Measurements from ENCODE around the gene DBI. TPM values are rescaled to one million over a fixed set of nuclear protein-coding genes. Genes with fewer than 3 reads are reported as not detected.

The DBI gene
- total and polyA plus RNA-seq, 2 experiments from 2014 or later: 171 to 873 TPM

- H3K4me2 ChIP-seq: no peak overlapping the region
- TF ChIP-seq ETS1 (IDR thresholded peaks at IDR 0.05) (no peak), REST (IDR thresholded peaks at IDR 0.05; ENCODE audit: unreplicated experiment) (no peak), STAT1 (IDR thresholded peaks at IDR 0.05; ENCODE audit: unreplicated experiment) (no peak), CTCF (conservative IDR thresholded peaks at IDR 0.05; ENCODE audit: low read depth in 2 of 2) (no peak), POLR2AphosphoS5 (IDR thresholded peaks at IDR 0.05; ENCODE audit: low read depth) (no peak), ZNF462 (CRISPR knock-in tag; IDR thresholded peaks at IDR 0.05) (no peak), JUNB (IDR thresholded peaks at IDR 0.05; ENCODE audit: unreplicated experiment) (no peak), CREB1 (CRISPR knock-in tag; IDR thresholded peaks at IDR 0.05; ENCODE audit: low read depth) (no peak), EZH2 (IDR thresholded peaks at IDR 0.05; ENCODE audit: low read depth, unreplicated experiment) (no peak), ZNF114 (CRISPR knock-in tag; IDR thresholded peaks at IDR 0.05) (no peak), ZNF331 (CRISPR knock-in tag; IDR thresholded peaks at IDR 0.05; ENCODE audit: low read depth) (no peak)
- H4K20me1 ChIP-seq (replicated peaks; ENCODE audit: insufficient read depth): no peaks in the 10 kb centered on the region
- no peak for DNase-seq (ENCODE audit: low spot score)
- no peaks in the 10 kb centered on the region for H3K36me3 Mint-ChIP-seq (ENCODE audit: low read depth)
- no peak overlapping the region for H3K4me3 ChIP-seq
- H3K27ac ChIP-seq (ENCODE audit: low read depth): no peak overlapping the region
- H3F3A ChIP-seq (replicated peaks; ENCODE audit: low read depth): no peaks in the 10 kb centered on the region
- no peaks in the 10 kb centered on the region for H3K79me2 ChIP-seq (replicated peaks; ENCODE audit: insufficient read depth)
- H3K27me3 ChIP-seq (ENCODE audit: insufficient read depth): no peaks in the 10 kb centered on the region
- H3K4me1 Mint-ChIP-seq: peaks cover 11% of the 10 kb centered on the region
- H3K9me2 ChIP-seq (ENCODE audit: insufficient read depth): no peaks in the 10 kb centered on the region
- no peaks in the 10 kb centered on the region for H3K36me3 ChIP-seq (ENCODE audit: insufficient read depth)
- ATAC-seq: no peak; the same call in 2 of the 3 replicates
- H3K27me3 Mint-ChIP-seq (ENCODE audit: insufficient read depth, low read depth, poor library complexity): peaks cover 5% of the 10 kb centered on the region
- 0 out of 2 replicates have a peak, but pooled peaks cover 9% of the 10 kb centered on the region for H3K4me1 ChIP-seq (ENCODE audit: insufficient read depth)
- H3K9me3 Mint-ChIP-seq: no peaks in the 10 kb centered on the region
- peak overlapping the region; percentile 89 for H3K27ac Mint-ChIP-seq
- no peak overlapping the region for H3K4me3 Mint-ChIP-seq
- H2AFZ ChIP-seq: peak overlapping the region; percentile 75; the same call in 1 of the 2 replicates
Observed at GRCh38 chr2:119389615-119390306, 23.0 kb downstream of the DBI start.

Measured in GM23338 (cell line).